ENCODE measurements around the gene NEDD9.

The NEDD9 gene

GRCh38 chr6:11181478-11182136 lies 50.9 kb downstream of the NEDD9 start:
- no peak for TF ChIP-seq POLR2A (IDR thresholded peaks at IDR 0.05; ENCODE audit: extremely low read depth, insufficient read length)
- no peak overlapping the region for H3K4me3 ChIP-seq (ENCODE audit: low read depth, low read length)
- no peak for DNase-seq (ENCODE audit: low read depth)

- TF ChIP-seq CTCF (IDR thresholded peaks at IDR 0.05; ENCODE audit: low read depth, low read length) (no peak), MAX (IDR thresholded peaks at IDR 0.05; ENCODE audit: low read depth, low read length) (no peak), POLR2A (IDR thresholded peaks at IDR 0.05; ENCODE audit: extremely low read depth, insufficient read length) (no peak), MYC (IDR thresholded peaks at IDR 0.05; ENCODE audit: low read depth, low read length) (no peak)
- DNase-seq (ENCODE audit: low read depth): no peak
- H3K4me3 ChIP-seq (ENCODE audit: low read depth, low read length): no peak overlapping the region
Observed at GRCh38 chr6:11179419-11180202, 52.9 kb downstream of the NEDD9 start.

GRCh38 chr6:11179088-11179418 lies 53.4 kb downstream of the NEDD9 start:
- no peak for DNase-seq (ENCODE audit: low read depth)
- TF ChIP-seq CTCF (IDR thresholded peaks at IDR 0.05; ENCODE audit: low read depth, low read length) (no peak), MAX (IDR thresholded peaks at IDR 0.05; ENCODE audit: low read depth, low read length) (no peak)
- no peak overlapping the region for H3K4me3 ChIP-seq (ENCODE audit: low read depth, low read length)

GRCh38 chr6:11177271-11177670 lies 55.2 kb downstream of the NEDD9 start:
- no peak overlapping the region for H3K4me3 ChIP-seq (ENCODE audit: low read depth, low read length)
- TF ChIP-seq CTCF (IDR thresholded peaks at IDR 0.05; ENCODE audit: low read depth, low read length) (no peak), MAX (IDR thresholded peaks at IDR 0.05; ENCODE audit: low read depth, low read length) (no peak), POLR2A (IDR thresholded peaks at IDR 0.05; ENCODE audit: extremely low read depth, insufficient read length) (no peak), MYC (IDR thresholded peaks at IDR 0.05; ENCODE audit: low read depth, low read length) (no peak)
- no peak for DNase-seq (ENCODE audit: low read depth)

- no peak overlapping the region for H3K4me3 ChIP-seq (ENCODE audit: low read depth, low read length)
- DNase-seq (ENCODE audit: low read depth): peak; percentile 58
- TF ChIP-seq MYC (IDR thresholded peaks at IDR 0.05; ENCODE audit: low read depth, low read length) (peak; percentile 21; the same call in 1 of the 2 replicates), MAX (IDR thresholded peaks at IDR 0.05; ENCODE audit: low read depth, low read length) (peak; percentile 46), CTCF (IDR thresholded peaks at IDR 0.05; ENCODE audit: low read depth, low read length) (no peak)
Observed at GRCh38 chr6:11174242-11174611, 58.2 kb downstream of the NEDD9 start.

GRCh38 chr6:11172501-11173327 lies 59.8 kb downstream of the NEDD9 start:
- DNase-seq (ENCODE audit: low read depth): peak; percentile 76
- TF ChIP-seq MYC (IDR thresholded peaks at IDR 0.05; ENCODE audit: low read depth, low read length) (no peak), CTCF (IDR thresholded peaks at IDR 0.05; ENCODE audit: low read depth, low read length) (peak; percentile 86), MAX (IDR thresholded peaks at IDR 0.05; ENCODE audit: low read depth, low read length) (no peak), POLR2A (IDR thresholded peaks at IDR 0.05; ENCODE audit: extremely low read depth, insufficient read length) (no peak)
- no peak overlapping the region for H3K4me3 ChIP-seq (ENCODE audit: low read depth, low read length)

Data from NB4 (cell line).